Cardiac fibroblast (primary cell): ENCODE results near the gene CD36.

Experiments used
- DNase-seq, 2 donors: peaks; one replicate each; pipeline versions ENCODE4 v3.0.0 to v3.0.0-alpha.2; 2010; ENCODE audit warnings: low read depth in 2 of 2
- H3K4me3 ChIP-seq, 2 donors: replicated peaks in 1 of 2; 1 replicate in 1 of 2; 2 replicates in 1 of 2; pipeline ENCODE4 v1.5.1; 2011; ENCODE audit warnings: low read depth in 2 of 2, low read length in 2 of 2, mild to moderate bottlenecking in 2 of 2, moderate library complexity in 1 of 2
- TF ChIP-seq, protein P1 (sequence below): IDR thresholded peaks from one replicate; pipeline ENCODE4 v1.5.1; 2011; ENCODE audit warnings: low read depth, mild to moderate bottlenecking, low read length, inconsistent platforms

The CD36 gene

DNA sequence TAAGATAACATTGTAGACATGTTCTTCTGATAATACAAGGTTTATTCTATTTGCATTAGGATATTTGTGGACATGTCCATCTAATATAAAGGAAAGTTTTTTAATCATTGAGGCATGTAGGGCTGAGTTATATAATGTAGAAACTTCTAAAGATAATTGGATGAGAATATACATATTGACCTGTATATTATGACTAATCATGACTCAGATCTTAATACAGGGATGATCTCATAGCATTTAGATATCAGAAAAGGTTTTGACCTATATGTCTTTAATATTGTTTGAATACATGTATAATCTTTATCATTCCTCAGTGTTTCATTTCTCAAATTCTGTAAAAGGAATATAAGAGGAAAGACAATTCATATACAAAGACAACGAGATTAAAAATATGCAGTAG is 39.2 kb downstream of the CD36 start:
- H3K4me3 ChIP-seq: no peak overlapping the region
- TF ChIP-seq, protein P1, sequence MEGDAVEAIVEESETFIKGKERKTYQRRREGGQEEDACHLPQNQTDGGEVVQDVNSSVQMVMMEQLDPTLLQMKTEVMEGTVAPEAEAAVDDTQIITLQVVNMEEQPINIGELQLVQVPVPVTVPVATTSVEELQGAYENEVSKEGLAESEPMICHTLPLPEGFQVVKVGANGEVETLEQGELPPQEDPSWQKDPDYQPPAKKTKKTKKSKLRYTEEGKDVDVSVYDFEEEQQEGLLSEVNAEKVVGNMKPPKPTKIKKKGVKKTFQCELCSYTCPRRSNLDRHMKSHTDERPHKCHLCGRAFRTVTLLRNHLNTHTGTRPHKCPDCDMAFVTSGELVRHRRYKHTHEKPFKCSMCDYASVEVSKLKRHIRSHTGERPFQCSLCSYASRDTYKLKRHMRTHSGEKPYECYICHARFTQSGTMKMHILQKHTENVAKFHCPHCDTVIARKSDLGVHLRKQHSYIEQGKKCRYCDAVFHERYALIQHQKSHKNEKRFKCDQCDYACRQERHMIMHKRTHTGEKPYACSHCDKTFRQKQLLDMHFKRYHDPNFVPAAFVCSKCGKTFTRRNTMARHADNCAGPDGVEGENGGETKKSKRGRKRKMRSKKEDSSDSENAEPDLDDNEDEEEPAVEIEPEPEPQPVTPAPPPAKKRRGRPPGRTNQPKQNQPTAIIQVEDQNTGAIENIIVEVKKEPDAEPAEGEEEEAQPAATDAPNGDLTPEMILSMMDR: no peak
- DNase-seq: no peak

DNA sequence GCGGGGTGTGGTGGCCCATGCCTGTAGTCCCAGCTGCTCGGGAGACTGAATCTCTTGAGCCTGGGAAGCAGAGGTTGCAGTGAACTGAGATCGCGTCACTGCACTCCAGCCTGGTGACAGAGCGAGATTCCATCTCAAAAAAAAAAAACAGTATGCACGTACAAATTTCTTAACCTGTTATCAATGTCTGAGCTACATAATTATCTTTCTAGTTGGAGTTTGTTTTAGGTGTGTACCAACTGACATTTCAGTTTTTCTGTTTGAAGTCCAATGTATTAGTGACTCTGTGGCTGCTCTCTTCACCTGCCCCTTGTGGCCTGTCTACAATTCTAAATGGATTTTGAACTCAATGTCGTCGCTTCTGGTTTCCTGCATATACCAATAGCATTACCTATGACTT is 40.3 kb downstream of the CD36 start:
- TF ChIP-seq, protein P1: no peak
- no peak overlapping the region for H3K4me3 ChIP-seq
- no peak for DNase-seq

GRCh38 chr7:80679921-80680907 is 41.8 kb downstream of the CD36 start:
- no peak for DNase-seq
- TF ChIP-seq, protein P1: no peak
- no peak overlapping the region for H3K4me3 ChIP-seq

- peak; percentile 53 to 67 for DNase-seq
- no peak overlapping the region for H3K4me3 ChIP-seq
- TF ChIP-seq, protein P1: peak; percentile 53
Measured at GRCh38 chr7:80681272-80681885, 42.9 kb downstream of the CD36 start.

- DNase-seq: no peak
- H3K4me3 ChIP-seq: no peak overlapping the region
- TF ChIP-seq, protein P1: no peak
Measured at GRCh38 chr7:80682744-80683143, 44.3 kb downstream of the CD36 start.

DNA sequence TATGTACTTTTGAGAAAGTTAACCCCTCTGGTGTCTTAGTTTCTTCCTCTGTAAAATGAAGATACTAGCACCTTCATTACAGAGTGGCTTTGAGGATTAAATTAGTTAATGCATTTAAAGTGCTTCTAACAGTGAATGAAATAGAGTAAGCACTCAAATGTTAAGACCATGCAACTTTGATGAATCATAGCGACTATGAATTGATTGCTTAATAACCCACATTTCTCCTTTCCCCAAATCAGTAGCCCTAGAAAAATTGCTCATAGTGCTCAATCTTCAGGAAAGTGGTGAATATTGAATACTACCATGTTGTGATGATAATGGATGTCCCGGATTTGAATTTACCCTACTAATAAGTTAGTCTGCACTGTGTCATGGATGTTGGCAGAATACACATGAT is 48.1 kb downstream of the CD36 start:
- TF ChIP-seq, protein P1: no peak
- DNase-seq: peak; percentile 19 to 76
- no peak overlapping the region for H3K4me3 ChIP-seq
